ENCODE results near the gene BMP2K. TPM values are rescaled to one million over a fixed set of nuclear protein-coding genes. Genes with fewer than 3 reads are reported as not detected.

The BMP2K gene
- total and polyA plus RNA-seq, 2 of the 8 experiments (the other 6 are each of a cell fraction or from before 2014, with no cell fraction given) = 15.6 to 24.1 TPM

DNA sequence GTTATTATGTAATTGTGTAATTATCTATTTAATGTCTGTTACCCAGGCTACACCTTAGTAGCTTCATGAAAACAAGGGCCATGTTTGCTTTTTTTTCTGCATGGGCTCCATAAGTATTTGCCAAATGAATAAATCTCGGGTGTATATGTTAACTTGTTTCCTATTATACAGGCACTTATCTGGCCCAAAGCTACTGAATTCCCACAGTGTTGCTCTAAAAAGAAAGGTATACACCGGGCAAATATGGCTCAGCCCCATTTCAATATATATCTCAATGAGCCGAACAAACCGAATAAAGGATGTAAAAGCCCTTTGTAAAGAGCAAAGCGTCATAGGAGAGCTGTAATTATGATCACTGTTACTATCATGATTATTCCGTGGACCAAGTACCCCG is 162.3 kb downstream of the BMP2K start:
- Histone ChIP-seq H2BK5ac (ENCODE audit: low read depth, low read length) (no peak overlapping the region), H2AK5ac (ENCODE audit: low read depth, low read length) (no peak overlapping the region), H3K4ac (replicated peaks; ENCODE audit: insufficient read length, low read depth, low read length) (no peak overlapping the region), H2AFZ (ENCODE audit: low read length) (peak overlapping the region; percentile 99; the same call in 1 of the 2 replicates), H3K79me1 (ENCODE audit: low read depth, low read length) (no peaks in the 10 kb centered on the region; the same call in 1 of the 2 replicates), H3K4me1 (replicated peaks in 1 of 4; ENCODE audit: control insufficient read depth in 3 of 4, insufficient read depth in 4 of 4, low read length in 3 of 4) (peaks cover 0 to 14% (median 3%) of the 10 kb centered on the region in 4 experiments; a peak in 3 of 7 replicates), H3K56ac (replicated peaks; ENCODE audit: insufficient read length, low read depth, low read length) (no peak overlapping the region), H3K79me2 (ENCODE audit: control insufficient read depth in 1 of 2, insufficient read depth in 2 of 2, low read length in 2 of 2) (peaks cover 0 to 17% of the 10 kb centered on the region in 2 experiments; a peak in 3 of 4 replicates), H3K4me2 (ENCODE audit: insufficient read depth in 1 of 2, low read depth in 2 of 2, low read length in 2 of 2) (peak overlapping the region; percentile 80 to 81), H4K91ac (replicated peaks; ENCODE audit: insufficient read length, low read length) (no peak overlapping the region), H3K9ac (replicated peaks in 1 of 4; ENCODE audit: extremely low read depth in 1 of 4, low read depth in 3 of 4, low read length in 3 of 4) (peak overlapping the region; percentile 74 to 85 (median 76)), H3K23ac (ENCODE audit: insufficient read length) (no peak overlapping the region), H3K9me3 (ENCODE audit: insufficient read depth in 2 of 2, low read depth in 1 of 2, low read length in 1 of 2) (no peaks in the 10 kb centered on the region), H3K27me3 (replicated peaks in 1 of 4; ENCODE audit: control insufficient read depth in 3 of 4, extremely low read depth in 1 of 4, insufficient read depth in 3 of 4, low read length in 3 of 4) (peaks cover 0 to 13% (median 3%) of the 10 kb centered on the region in 4 experiments; a peak in 4 of 7 replicates), H2BK12ac (ENCODE audit: low read depth, low read length) (0 out of 2 replicates have a peak overlapping the region, but pooled peaks have one; percentile 29), H3K14ac (ENCODE audit: insufficient read length) (no peak overlapping the region), H3K4me3 (ENCODE audit: extremely low read depth in 1 of 4, insufficient read depth in 2 of 4, low read depth in 3 of 4, low read length in 4 of 4) (peak overlapping the region; percentile 61 to 95 (median 86)), H4K20me1 (replicated peaks in 1 of 2; ENCODE audit: control insufficient read depth in 1 of 2, insufficient read depth in 2 of 2, low read length in 2 of 2) (peaks cover 2 to 4% of the 10 kb centered on the region in 2 experiments), H4K5ac (ENCODE audit: insufficient read length, low read depth, low read length) (no peak overlapping the region), H3K27ac (ENCODE audit: low read depth, low read length) (no peak overlapping the region), H2BK15ac (ENCODE audit: low read length) (no peak overlapping the region), H3K18ac (ENCODE audit: extremely low read depth, low read length) (no peak overlapping the region; the same call in 1 of the 2 replicates), H2BK20ac (ENCODE audit: low read length) (no peak overlapping the region), H2BK120ac (replicated peaks; ENCODE audit: low read depth, low read length) (no peak overlapping the region), H4K8ac (ENCODE audit: extremely low read depth, insufficient read depth, low read length) (no peak overlapping the region), H3K23me2 (ENCODE audit: low read depth, low read length) (peaks cover 5% of the 10 kb centered on the region; the same call in 1 of the 2 replicates), H3K36me3 (ENCODE audit: control insufficient read depth in 2 of 4, insufficient read depth in 4 of 4, low read length in 3 of 4) (peaks cover 0 to 3% (median 0%) of the 10 kb centered on the region in 4 experiments; a peak in 1 of 8 replicates)
- ChIA-PET CTCF (ENCODE audit: partially characterized antibody) (interaction anchor here (1.4 to 3.3 kb wide), 2 partner anchors 14 to 1264 kb away, joined by 3 to 13 read pairs; no protein-coding TSS in a partner anchor), POLR2A (ENCODE audit: partially characterized antibody) (interaction anchor here (1.3 kb wide), 1 partner anchor 24 kb away, joined by 3 read pairs; no protein-coding TSS in a partner anchor)
- FAIRE-seq = no peak
- WGBS, 2 experiments (ENCODE audit: extremely low coverage in 1 of 2, insufficient coverage in 1 of 2, insufficient read length in 1 of 2, insufficient replicate concordance in 2 of 2, low coverage in 1 of 2, low lambda C conversion rate in 2 of 2, missing lambda C conversion rate in 1 of 2) = 27% methylated on average over 7 of the region's 7 CpGs; no CpG with 5 or more reads in 1 of the 2 experiments
- DNase-seq (ENCODE audit: low read depth in 1 of 2, low spot score in 2 of 2) = no peak
- TF ChIP-seq TAF1 (IDR thresholded peaks at IDR 0.05; ENCODE audit: low read depth, low read length) (no peak), EP300 (IDR thresholded peaks at IDR 0.05; ENCODE audit: borderline replicate concordance in 1 of 2, low read depth in 2 of 2, low read length in 2 of 2) (no peak), POU5F1 (IDR thresholded peaks at IDR 0.05; ENCODE audit: low read depth, low read length) (no peak), TAF7 (optimal IDR thresholded peaks at IDR 0.05; ENCODE audit: borderline replicate concordance, low read depth, low read length) (no peak), CHD2 (IDR thresholded peaks at IDR 0.05; ENCODE audit: low read length) (no peak), BACH1 (IDR thresholded peaks at IDR 0.05; ENCODE audit: low read length) (no peak), JUN (IDR thresholded peaks at IDR 0.05; ENCODE audit: low read depth, low read length) (no peak), POLR2A (IDR thresholded peaks at IDR 0.05; ENCODE audit: control extremely low read depth in 1 of 2, low read depth in 2 of 2, low read length in 2 of 2) (no peak), CEBPB (IDR thresholded peaks at IDR 0.05; ENCODE audit: low read depth, low read length) (no peak), SIX5 (IDR thresholded peaks at IDR 0.05; ENCODE audit: low read depth, low read length) (no peak), TCF12 (IDR thresholded peaks at IDR 0.05; ENCODE audit: low read depth, low read length) (no peak), SP4 (IDR thresholded peaks at IDR 0.05; ENCODE audit: low read length) (no peak), FOSL1 (IDR thresholded peaks at IDR 0.05; ENCODE audit: insufficient read depth, low read depth, low read length) (no peak)
- TF ChIP-seq, protein P1, sequence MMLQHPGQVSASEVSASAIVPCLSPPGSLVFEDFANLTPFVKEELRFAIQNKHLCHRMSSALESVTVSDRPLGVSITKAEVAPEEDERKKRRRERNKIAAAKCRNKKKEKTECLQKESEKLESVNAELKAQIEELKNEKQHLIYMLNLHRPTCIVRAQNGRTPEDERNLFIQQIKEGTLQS (IDR thresholded peaks at IDR 0.05; ENCODE audit: insufficient read depth, low read depth, low read length) = no peak
